Embryonic facial prominence (tissue), 1 donor: ENCODE measurements around the gene DDX39A.
"Not testable (repeated sequence)": the region's sequence is repeated elsewhere in the genome, so short reads cannot be mapped to it uniquely, and the experiment has no call there.

Experiments used
- DNase-seq: peaks from one replicate; pipeline ENCODE4 v3.0.0-alpha.2; 2016; ENCODE audit errors: extremely low spot score

Gene DDX39A

GRCh38 chr19:14419106-14419813 lies at the start of gene DDX39A:
DDX39A (minus strand) TSS chr19:14419341; CDS start chr19:14413220, 6,121 bp downstream.
- DNase-seq: peak; percentile 99

GRCh38 chr19:14467816-14468215 lies 48.7 kb upstream of the DDX39A start:
- no peak for DNase-seq

- DNase-seq: no peak
Observed at GRCh38 chr19:14467391-14467790, 48.2 kb upstream of the DDX39A start.

GRCh38 chr19:14463747-14464146 lies 44.6 kb upstream of the DDX39A start:
- no peak for DNase-seq

- DNase-seq: not testable (repeated sequence)
Observed at GRCh38 chr19:14462401-14462800, 43.3 kb upstream of the DDX39A start.

- no peak for DNase-seq
Observed at GRCh38 chr19:14460935-14461334, 41.8 kb upstream of the DDX39A start.

- DNase-seq: no peak
Observed at GRCh38 chr19:14459703-14460102, 40.6 kb upstream of the DDX39A start.

- DNase-seq: not testable (repeated sequence)
Observed at GRCh38 chr19:14452303-14452702, 33.2 kb upstream of the DDX39A start.

- no peak for DNase-seq
Observed at GRCh38 chr19:14450876-14451275, 31.7 kb upstream of the DDX39A start.

- no peak for DNase-seq
Observed at GRCh38 chr19:14450168-14450874, 31.2 kb upstream of the DDX39A start.

GRCh38 chr19:14449321-14449720 lies 30.2 kb upstream of the DDX39A start:
- no peak for DNase-seq

GRCh38 chr19:14446336-14447036 lies 27.3 kb upstream of the DDX39A start:
- DNase-seq: no peak

- no peak for DNase-seq
Observed at GRCh38 chr19:14443632-14444216, 24.6 kb upstream of the DDX39A start.

GRCh38 chr19:14442891-14443631 lies 23.9 kb upstream of the DDX39A start:
- no peak for DNase-seq

GRCh38 chr19:14441041-14441938 lies 22.1 kb upstream of the DDX39A start:
- no peak for DNase-seq

- no peak for DNase-seq
Observed at GRCh38 chr19:14440049-14440448, 20.9 kb upstream of the DDX39A start.

GRCh38 chr19:14439014-14439413 lies 19.9 kb upstream of the DDX39A start:
- DNase-seq: no peak

GRCh38 chr19:14437578-14438140 lies 18.5 kb upstream of the DDX39A start:
- DNase-seq: no peak

GRCh38 chr19:14435320-14436050 lies 16.3 kb upstream of the DDX39A start:
- no peak for DNase-seq
